ENCODE measurements around the gene ADGRB3. TPM values are rescaled to one million over a fixed set of nuclear protein-coding genes. Genes with fewer than 3 reads are reported as not detected.
A peak's percentile ranks its signal among the peaks of the same experiment; 100 is the strongest.

Gene ADGRB3
- polyA plus RNA-seq, 3 donors, result 0.04 to 0.23 (median 0.05) TPM

- Mint-ChIP-seq H3K9me3 (peaks cover 0 to 3% (median 0%) of the 10 kb centered on the region in 7 donors), H3K27me3 (ENCODE audit: low read depth in 3 of 3) (no peaks in the 10 kb centered on the region), H3K36me3 (no peaks in the 10 kb centered on the region), H3K4me1 (no peaks in the 10 kb centered on the region), H3K27ac (no peak overlapping the region), H3K4me3 (no peak overlapping the region)
- Histone ChIP-seq H3K79me2 (ENCODE audit: insufficient read depth, low read length) (no peaks in the 10 kb centered on the region), H2AFZ (ENCODE audit: insufficient read depth, low read depth, low read length, poor library complexity, severe bottlenecking) (no peak overlapping the region), H3K27me3 (ENCODE audit: control insufficient read depth in 2 of 2, insufficient read depth in 2 of 2, low read length in 2 of 2) (no peaks in the 10 kb centered on the region), H3K9me3 (replicated peaks in 1 of 2; ENCODE audit: control insufficient read depth in 1 of 2, insufficient read depth in 1 of 2, low read length in 2 of 2) (no peaks in the 10 kb centered on the region), H3K4me3 (replicated peaks in 1 of 3; ENCODE audit: low read depth in 2 of 3, low read length in 3 of 3) (no peak overlapping the region), H3K27ac (ENCODE audit: low read depth in 1 of 2, low read length in 2 of 2) (no peak overlapping the region), H3K36me3 (replicated peaks in 1 of 2; ENCODE audit: control insufficient read depth in 1 of 2, insufficient read depth in 2 of 2, low read length in 2 of 2) (no peaks in the 10 kb centered on the region), H3K4me2 (replicated peaks; ENCODE audit: extremely low read depth, low read length, poor library complexity, severe bottlenecking) (no peak overlapping the region), H4K20me1 (ENCODE audit: insufficient read depth, low read length) (no peaks in the 10 kb centered on the region), H3K4me1 (ENCODE audit: control insufficient read depth in 1 of 2, insufficient read depth in 2 of 2, low read length in 2 of 2) (no peaks in the 10 kb centered on the region), H3K9ac (ENCODE audit: insufficient read depth, low read length, poor library complexity, severe bottlenecking) (no peak overlapping the region)
- DNase-seq, result no peak
- TF ChIP-seq CTCF (IDR thresholded peaks at IDR 0.05), result no peak
- intact Hi-C loops (cut with micrococcal nuclease), result no loop called here
Observed at GRCh38 chr6:68777956-68778355, 142.9 kb downstream of the ADGRB3 start.

GRCh38 chr6:68778356-68779020 lies 143.4 kb downstream of the ADGRB3 start:
- H3K9ac ChIP-seq (ENCODE audit: insufficient read depth, low read length, poor library complexity, severe bottlenecking), result no peak overlapping the region
- intact Hi-C loops (cut with micrococcal nuclease), result no loop called here
- 100% methylated on average over 1 of the region's 5 CpGs for WGBS (ENCODE audit: insufficient coverage)

More at GRCh38 chr6:68778356-68779020, 143.4 kb downstream of the ADGRB3 start:
- no peaks in the 10 kb centered on the region for H3K36me3 Mint-ChIP-seq
- Histone ChIP-seq H3K9me3 (replicated peaks in 1 of 2; ENCODE audit: control insufficient read depth in 1 of 2, insufficient read depth in 1 of 2, low read length in 2 of 2) (no peaks in the 10 kb centered on the region), H2AFZ (ENCODE audit: insufficient read depth, low read depth, low read length, poor library complexity, severe bottlenecking) (no peak overlapping the region), H3K4me2 (replicated peaks; ENCODE audit: extremely low read depth, low read length, poor library complexity, severe bottlenecking) (no peak overlapping the region), H4K20me1 (ENCODE audit: insufficient read depth, low read length) (no peaks in the 10 kb centered on the region), H3K79me2 (ENCODE audit: insufficient read depth, low read length) (no peaks in the 10 kb centered on the region), H3K27ac (ENCODE audit: low read depth in 1 of 2, low read length in 2 of 2) (no peak overlapping the region), H3K4me3 (replicated peaks in 1 of 3; ENCODE audit: low read depth in 2 of 3, low read length in 3 of 3) (no peak overlapping the region), H3K4me1 (ENCODE audit: control insufficient read depth in 1 of 2, insufficient read depth in 2 of 2, low read length in 2 of 2) (no peaks in the 10 kb centered on the region), H3K27me3 (ENCODE audit: control insufficient read depth in 2 of 2, insufficient read depth in 2 of 2, low read length in 2 of 2) (no peaks in the 10 kb centered on the region), H3K36me3 (replicated peaks in 1 of 2; ENCODE audit: control insufficient read depth in 1 of 2, insufficient read depth in 2 of 2, low read length in 2 of 2) (no peaks in the 10 kb centered on the region)
- no peaks in the 10 kb centered on the region for H3K27me3 Mint-ChIP-seq (ENCODE audit: low read depth in 3 of 3)
- no peak overlapping the region for H3K4me3 Mint-ChIP-seq
- DNase-seq, result peak in 1 of 3 donors; percentile 26
- H3K4me1 Mint-ChIP-seq, result no peaks in the 10 kb centered on the region
- H3K27ac Mint-ChIP-seq, result no peak overlapping the region
- TF ChIP-seq CTCF (IDR thresholded peaks at IDR 0.05), result no peak
- peaks cover 0 to 3% (median 0%) of the 10 kb centered on the region in 7 donors for H3K9me3 Mint-ChIP-seq
